GM12865 (cell line): Measurements from ENCODE around the gene EXOC6.

ENCODE experiments used
- DNase-seq: peaks from one replicate; pipeline ENCODE4 v3.0.0; 2010; ENCODE audit warnings: low read depth
- H3K4me3 ChIP-seq: 2 replicates; pipeline ENCODE4 v1.5.1; 2011; ENCODE audit warnings: mild to moderate bottlenecking, low read depth, low read length, control low read depth
- TF ChIP-seq, protein P1 (sequence below): IDR thresholded peaks from 2 replicates; pipeline ENCODE4 v1.5.1; 2011; ENCODE audit warnings: low read length, control low read depth, low read depth, inconsistent platforms; ENCODE audit not compliant: insufficient read depth; ENCODE audit errors: missing control alignments

The EXOC6 gene

GRCh38 chr10:92834331-92834730 is 14.0 kb upstream of the EXOC6 start:
- no peak overlapping the region for H3K4me3 ChIP-seq
- no peak for DNase-seq
- TF ChIP-seq, protein P1, sequence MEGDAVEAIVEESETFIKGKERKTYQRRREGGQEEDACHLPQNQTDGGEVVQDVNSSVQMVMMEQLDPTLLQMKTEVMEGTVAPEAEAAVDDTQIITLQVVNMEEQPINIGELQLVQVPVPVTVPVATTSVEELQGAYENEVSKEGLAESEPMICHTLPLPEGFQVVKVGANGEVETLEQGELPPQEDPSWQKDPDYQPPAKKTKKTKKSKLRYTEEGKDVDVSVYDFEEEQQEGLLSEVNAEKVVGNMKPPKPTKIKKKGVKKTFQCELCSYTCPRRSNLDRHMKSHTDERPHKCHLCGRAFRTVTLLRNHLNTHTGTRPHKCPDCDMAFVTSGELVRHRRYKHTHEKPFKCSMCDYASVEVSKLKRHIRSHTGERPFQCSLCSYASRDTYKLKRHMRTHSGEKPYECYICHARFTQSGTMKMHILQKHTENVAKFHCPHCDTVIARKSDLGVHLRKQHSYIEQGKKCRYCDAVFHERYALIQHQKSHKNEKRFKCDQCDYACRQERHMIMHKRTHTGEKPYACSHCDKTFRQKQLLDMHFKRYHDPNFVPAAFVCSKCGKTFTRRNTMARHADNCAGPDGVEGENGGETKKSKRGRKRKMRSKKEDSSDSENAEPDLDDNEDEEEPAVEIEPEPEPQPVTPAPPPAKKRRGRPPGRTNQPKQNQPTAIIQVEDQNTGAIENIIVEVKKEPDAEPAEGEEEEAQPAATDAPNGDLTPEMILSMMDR: no peak

DNA sequence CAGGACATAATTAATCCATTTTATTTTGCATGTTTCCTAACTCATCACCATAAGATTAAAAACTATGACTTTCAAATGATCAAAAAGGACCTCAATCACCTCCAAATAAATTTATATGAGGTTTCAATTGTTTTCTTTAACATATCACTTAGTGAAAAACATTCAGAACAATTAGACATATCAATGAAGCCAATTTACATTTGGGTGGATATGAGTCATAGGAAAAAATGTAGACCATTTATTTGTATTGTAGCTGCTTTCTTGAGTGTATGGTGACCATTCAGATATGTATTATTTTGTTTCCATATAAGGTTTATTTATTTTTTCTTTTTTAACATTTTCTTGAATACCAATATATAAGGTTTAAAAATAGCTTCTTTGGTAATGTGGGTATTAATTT is 13.3 kb upstream of the EXOC6 start:
- no peak overlapping the region for H3K4me3 ChIP-seq
- TF ChIP-seq, protein P1: no peak
- no peak for DNase-seq

GRCh38 chr10:92837456-92837855 is 10.9 kb upstream of the EXOC6 start:
- TF ChIP-seq, protein P1: no peak

DNA sequence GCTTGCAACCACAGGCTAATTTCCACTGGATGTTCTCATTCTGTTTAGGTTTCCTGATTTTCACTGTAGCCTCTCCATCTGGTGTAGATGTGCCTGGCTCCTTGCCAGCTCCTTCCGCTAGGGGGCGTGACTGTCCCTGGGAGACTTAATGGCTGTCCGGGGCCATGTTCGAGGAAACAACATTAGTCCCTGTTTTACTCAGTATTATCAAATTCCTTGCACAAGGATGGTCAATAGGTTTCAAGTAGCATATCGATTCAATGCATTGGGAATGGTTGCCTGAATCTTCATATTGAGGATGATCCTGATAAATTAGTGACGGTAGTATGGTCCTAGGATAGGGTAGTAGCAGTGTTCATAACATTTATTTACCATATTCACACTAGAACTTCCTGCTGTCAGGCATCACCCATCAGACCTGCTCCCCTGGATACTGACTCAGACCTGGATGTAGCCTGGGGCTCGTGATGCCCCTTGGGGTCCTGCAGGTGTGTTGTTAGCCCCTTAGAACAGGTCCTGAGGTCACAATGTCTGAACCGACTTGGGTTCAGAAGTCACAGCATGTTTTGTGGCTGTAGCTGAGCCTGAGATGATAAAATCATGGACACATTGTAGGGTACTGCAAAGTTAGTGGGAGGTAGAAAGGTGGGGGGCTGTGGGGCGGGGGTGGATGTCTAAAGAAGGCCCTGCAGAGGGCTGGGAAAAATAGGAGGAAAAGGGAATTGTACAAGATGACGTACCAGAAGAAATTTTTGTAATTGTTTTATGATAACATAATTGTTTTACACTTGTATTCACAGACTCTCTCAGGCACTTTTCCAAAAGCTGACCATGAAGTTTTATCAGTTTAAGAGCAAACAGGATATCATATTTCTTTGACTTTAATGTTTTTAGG is 8.9 kb upstream of the EXOC6 start:
- peak; percentile 56 for DNase-seq
- H3K4me3 ChIP-seq: no peak overlapping the region
- TF ChIP-seq, protein P1: peak; percentile 58

More at GRCh38 chr10:92837456-92837855, 10.9 kb upstream of the EXOC6 start:
- no peak for DNase-seq
- H3K4me3 ChIP-seq: no peak overlapping the region

- DNase-seq: no peak
- TF ChIP-seq, protein P1: no peak
- no peak overlapping the region for H3K4me3 ChIP-seq
These were observed 3.6 kb upstream of the EXOC6 start for GRCh38 chr10:92844746-92845145.

- H3K4me3 ChIP-seq: no peak overlapping the region
- TF ChIP-seq, protein P1: no peak
- DNase-seq: no peak
These were observed 2.4 kb upstream of the EXOC6 start for GRCh38 chr10:92845921-92846320.

DNA sequence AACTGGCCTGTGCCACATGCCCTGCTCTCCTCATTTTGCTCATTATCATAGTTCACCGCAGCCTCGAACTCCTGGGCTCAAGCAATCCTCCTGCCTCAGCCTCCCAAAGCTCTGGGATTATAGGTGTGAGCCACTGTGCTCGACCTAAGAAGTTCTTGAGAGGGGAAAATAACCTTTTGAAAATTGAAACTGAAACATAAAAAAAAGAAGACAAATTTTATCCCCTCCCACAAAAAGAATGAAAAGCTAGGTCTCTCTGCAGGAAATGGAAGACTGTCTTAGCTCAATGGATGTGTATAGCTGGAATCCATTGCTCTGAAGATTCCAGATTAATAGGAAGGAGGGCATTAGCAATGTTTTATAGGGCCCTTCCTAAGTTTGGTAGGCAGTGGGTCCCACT is 2.0 kb upstream of the EXOC6 start:
- no peak overlapping the region for H3K4me3 ChIP-seq

More for the DNA sequence above, 2.0 kb upstream of the EXOC6 start:
- TF ChIP-seq, protein P1: no peak
- DNase-seq: no peak
